Epidermal melanocyte (primary cell): Measurements from ENCODE around the gene MX2.
"Not testable (repeated sequence)": the region's sequence is repeated elsewhere in the genome, so short reads cannot be mapped to it uniquely, and the experiment has no call there.

ENCODE experiments used
- DNase-seq: peaks from one replicate; pipeline ENCODE4 v3.0.0; 2011; ENCODE audit warnings: low spot score; ENCODE audit not compliant: insufficient read length

The MX2 gene

GRCh38 chr21:41411449-41412089 lies 49.7 kb downstream of the MX2 start:
- no peak for DNase-seq

DNA sequence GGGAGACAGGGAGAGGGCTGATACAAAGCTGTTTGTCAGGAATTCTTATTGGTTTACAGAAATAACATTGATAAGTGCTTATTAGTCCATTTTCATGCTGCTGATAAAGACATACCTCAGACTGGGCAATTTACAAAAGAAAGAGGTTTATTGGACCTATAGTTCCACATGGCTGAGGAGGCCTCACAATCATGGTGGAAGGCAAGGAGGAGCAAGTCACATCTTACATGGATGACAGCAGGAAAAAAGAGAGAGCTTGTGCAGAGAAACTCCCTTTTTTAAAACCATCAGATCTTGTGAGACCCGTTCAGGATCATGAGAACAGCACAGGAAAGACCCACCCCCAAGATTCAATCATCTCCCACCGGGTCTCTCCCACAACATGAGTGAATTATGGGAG lies 55.7 kb downstream of the MX2 start:
- DNase-seq, result not testable (repeated sequence)

GRCh38 chr21:41418393-41418792 lies 56.6 kb downstream of the MX2 start:
- no peak for DNase-seq

GRCh38 chr21:41418956-41419680 lies 57.3 kb downstream of the MX2 start:
- no peak for DNase-seq

DNA sequence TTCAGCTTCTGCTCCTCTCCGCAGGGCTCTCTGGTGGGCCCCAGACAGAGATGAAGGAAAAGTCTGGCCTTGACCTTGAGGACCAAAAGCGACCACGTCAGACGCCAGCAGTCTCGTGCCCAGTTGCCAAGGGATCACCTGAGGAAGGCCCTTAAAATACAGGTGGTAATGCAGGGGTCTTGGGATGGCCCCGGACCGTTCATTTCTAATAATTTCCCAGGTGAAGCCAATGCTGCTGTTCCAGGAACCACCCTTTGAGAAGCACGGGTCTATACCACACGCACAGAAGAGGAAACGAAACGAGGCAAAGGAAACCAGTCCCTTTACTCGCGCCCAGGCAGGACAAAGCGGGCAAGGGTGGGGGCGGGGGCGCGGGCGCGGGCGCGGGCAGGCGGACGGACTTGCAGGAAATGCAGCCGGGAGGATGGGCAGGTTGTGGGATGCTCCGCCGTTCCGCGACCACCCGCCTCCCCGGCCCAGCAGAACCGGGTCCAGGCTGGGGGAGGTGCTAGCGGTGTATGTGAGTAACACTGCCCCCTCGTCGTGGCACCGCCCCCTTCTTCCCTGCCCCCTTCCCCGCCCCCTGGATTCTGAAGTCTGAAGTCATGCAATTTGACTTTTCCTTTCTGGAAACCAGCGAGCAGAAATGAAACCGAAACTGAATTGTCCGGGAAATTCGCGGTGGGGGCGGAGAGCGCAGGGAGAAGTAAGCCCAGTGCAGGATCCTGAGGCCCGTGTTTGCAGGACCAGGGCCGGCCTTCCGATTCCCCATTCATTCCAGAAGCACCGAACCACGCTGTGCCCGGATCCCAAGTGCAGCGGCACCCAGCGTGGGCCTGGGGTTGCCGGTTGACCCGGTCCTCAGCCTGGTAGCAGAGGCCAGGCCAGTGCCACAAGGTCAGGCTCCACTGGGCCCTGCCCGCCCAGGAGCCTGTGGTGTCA lies 58.4 kb downstream of the MX2 start:
- DNase-seq, result peak; percentile 81

DNA sequence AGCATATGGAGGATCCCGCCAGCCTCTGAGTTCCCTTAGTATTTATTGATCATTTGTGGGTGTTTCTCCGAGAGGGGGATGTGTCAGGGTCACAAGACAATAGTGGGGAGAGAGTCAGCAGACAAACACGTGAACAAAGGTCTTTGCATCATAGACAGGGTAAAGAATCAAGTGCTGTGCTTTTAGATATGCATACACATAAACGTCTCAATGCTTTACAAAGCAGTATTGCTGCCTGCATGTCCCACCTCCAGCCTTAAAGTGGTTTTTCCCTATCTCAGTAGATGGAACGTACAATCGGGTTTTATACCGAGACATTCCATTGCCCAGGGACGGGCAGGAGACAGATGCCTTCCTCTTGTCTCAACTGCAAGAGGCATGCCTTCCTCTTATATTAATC lies 59.2 kb downstream of the MX2 start:
- not testable (repeated sequence) for DNase-seq

GRCh38 chr21:41422546-41423304 lies 60.9 kb downstream of the MX2 start:
- no peak for DNase-seq

- DNase-seq, result not testable (repeated sequence)
These were observed 61.4 kb downstream of the MX2 start for GRCh38 chr21:41423305-41423636.

GRCh38 chr21:41425588-41425953 lies 63.7 kb downstream of the MX2 start:
- no peak for DNase-seq

DNA sequence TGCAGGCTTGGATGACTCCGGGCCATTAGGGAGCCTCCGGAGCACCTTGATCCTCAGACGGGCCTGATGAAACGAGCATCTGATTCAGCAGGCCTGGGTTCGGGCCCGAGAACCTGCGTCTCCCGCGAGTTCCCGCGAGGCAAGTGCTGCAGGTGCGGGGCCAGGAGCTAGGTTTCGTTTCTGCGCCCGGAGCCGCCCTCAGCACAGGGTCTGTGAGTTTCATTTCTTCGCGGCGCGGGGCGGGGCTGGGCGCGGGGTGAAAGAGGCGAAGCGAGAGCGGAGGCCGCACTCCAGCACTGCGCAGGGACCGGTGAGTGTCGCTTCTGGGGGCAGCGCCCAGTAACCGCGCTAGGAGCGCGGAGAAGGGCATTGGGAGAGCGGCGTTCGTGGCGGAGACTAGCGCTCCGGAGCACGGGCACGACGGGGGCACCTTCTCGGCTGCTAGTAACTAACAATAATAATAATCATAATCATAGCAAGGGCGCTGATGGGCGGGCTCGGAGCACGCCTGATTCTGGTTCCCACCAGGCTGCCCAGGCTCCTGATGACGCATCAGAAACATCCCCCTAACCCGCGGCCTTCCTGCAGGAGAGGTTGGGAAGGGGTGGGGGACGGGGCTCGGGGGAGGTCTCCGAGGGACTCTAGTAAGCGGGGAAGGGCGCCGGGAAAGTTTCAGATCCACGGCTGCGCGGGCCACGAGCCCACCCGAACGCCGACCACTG lies 64.3 kb downstream of the MX2 start, which contains the start of gene MX1:
Gene MX1, plus strand, starts transcription at position 286 of the 722 bp plus-strand sequence. CDS start 5,832 bp downstream, outside the sequence.
- DNase-seq, result no peak

DNA sequence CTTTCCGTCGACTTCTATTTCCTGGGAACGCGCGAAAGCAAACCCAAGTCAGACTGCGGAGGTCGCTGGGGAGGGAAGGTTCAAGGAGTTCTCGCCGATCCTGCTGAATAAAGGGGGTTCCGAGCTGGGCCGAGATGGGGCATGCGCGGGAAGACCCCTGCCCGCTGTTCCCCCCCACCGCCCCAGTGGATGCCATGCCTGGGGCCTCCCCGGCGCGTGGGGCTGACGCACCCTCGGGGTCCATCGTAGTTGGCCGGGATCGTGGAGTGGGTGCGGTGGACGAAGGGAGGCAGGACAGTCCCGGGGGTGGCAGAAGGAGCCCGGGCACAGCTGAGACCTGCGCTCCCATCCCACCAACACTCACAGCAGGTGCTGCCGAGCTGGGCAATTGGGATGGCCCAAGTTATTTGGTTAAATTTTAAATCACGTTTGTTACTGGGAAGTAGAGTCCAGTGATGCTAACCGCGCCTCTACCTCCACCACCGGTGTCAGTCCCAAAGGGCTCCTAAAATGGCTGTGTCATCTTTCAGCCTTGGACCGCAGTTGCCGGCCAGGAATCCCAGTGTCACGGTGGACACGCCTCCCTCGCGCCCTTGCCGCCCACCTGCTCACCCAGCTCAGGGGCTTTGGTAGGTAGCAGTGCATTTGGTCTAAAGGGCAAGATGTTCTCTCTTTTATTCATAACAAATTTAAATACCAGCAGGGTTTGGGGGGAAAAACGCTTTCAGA lies 65.0 kb downstream of the MX2 start:
- no peak for DNase-seq

DNA sequence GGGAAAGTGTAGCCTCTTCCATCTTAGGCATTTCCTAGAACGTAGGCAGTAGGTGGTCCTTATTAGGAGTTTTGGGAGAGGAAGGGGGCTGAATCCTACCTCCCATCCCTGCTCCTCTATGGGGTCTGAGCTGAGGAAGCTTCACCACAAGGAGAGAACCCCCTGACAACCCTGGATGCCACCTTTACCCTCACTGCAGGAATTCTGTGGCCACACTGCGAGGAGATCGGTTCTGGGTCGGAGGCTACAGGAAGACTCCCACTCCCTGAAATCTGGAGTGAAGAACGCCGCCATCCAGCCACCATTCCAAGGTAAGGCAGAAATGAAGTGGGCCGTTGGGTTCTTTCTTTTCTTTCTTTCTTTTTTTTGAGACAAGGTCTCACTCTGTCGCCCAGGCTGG lies 65.7 kb downstream of the MX2 start:
- no peak for DNase-seq

DNA sequence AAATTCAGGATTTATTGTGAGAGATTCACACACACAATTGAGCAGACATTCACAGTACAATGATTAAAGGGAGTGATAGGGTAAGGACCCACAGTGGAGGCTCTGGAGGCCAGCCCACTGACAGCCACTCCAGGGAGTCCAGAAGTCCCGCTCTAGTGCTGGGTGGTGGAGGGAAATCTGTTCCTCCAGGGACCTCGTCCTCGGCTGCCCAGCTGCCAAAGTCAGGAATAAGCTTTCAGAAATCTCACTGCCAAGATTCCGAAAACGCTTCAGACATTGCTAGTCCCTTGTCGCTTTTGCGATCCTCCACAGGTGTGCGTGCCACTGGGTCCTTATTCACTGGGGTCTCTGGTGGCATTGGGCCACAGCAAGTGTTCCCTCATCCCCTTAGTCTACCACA lies 66.5 kb downstream of the MX2 start:
- DNase-seq, result no peak

DNA sequence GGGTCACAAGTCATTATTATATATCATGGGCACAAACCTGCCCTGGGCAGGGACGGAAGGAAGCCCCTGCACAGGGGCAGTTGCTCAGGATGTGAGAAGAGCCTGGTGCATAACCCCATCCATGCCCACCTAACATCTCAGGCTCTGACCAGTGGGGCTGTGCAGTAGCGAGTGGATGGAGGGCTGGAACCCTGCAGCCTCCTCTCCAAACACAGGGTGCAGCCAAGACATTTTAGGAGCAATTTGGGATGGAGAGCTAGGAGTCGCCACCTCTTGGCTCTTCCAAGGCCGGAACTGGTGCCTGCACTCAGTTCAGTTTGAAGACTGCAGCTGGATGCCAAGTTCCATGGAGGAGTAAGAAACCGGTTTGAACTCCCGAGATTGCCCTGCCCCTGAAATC lies 67.0 kb downstream of the MX2 start:
- no peak for DNase-seq

- DNase-seq, result no peak
These were observed 67.5 kb downstream of the MX2 start for GRCh38 chr21:41429305-41429704.

DNA sequence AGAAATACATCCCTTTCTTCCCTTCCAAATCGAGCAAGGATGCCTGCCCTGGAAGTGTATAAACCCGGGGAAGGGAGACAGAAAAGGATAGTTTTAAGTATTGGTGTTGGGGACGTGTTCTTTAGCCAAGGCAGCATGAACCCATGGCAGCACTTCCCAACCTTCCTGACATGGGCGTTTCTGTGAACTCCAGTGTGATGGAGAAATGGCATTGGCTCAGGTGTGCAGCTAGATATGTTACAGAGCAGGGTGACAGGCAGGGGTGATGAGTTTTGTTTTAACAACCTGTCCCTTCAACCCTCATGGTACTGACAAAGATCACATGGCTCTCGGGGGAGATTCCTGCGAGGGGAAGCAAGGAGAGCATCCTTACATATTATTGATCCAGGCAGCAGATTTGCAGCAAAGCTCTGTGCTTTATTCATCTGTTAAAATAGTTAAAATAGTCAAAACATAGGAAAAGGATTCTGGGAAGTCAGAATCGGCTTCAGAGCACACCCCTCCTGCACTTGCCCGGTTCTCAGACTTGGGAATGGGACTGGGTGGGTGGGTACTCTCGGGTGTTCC lies 68.2 kb downstream of the MX2 start:
- no peak for DNase-seq

DNA sequence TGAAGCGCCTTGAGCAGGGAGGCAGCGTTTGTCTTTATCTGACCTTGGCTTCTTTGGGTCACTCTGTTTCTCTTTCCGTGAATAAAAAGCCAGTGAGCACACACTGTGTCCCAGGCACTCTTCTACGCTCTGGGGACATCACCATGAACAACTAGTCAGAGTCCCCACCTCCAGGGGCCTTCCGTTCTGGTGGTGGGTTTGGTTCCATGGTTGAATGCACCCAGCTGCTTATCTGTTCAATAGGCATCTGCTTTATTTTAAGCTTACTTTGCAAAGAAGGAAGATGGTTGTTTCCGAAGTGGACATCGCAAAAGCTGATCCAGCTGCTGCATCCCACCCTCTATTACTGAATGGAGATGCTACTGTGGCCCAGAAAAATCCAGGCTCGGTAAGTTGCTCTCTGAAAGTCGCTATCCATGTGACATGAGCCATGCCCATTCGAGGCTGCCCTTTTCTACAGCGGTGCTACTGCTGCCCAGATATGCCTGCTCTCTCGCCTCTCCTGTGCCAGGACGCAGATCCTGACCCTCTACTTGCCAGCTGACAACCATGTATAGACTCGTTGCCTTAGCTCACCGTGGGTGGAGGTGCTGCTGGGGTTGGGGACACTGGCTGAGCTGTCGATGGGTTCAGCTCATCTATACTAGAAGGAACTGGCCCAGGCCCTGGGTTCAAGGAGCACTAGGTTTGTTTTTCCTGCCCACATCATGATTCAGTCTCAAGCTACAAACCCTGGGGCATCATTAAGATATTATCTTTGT lies 70.1 kb downstream of the MX2 start:
- no peak for DNase-seq

GRCh38 chr21:41432562-41433460 lies 71.0 kb downstream of the MX2 start:
- no peak for DNase-seq
